WTC11 (cell line): ENCODE results near the gene ATP11B.

Experiments used
- CBFB ChIP-seq: sonication (generic); formaldehyde crosslinking; IDR thresholded peaks from 2 replicates; pipeline ENCODE4 v1.8.1; 2022; ENCODE audit warnings: mild to moderate bottlenecking, low read depth, missing genetic modification reagents
- CTCF ChIP-seq: fragments of 200-600 bp; IDR thresholded peaks from 2 replicates; pipeline ENCODE4 v1.8.0; 2022; ENCODE audit warnings: antibody characterized with exemption
- SP1 ChIP-seq: sonication (generic); formaldehyde crosslinking; conservative IDR thresholded peaks from 2 replicates; pipeline ENCODE4 v1.8.1; 2022; ENCODE audit warnings: missing genetic modification reagents
- TCF7 ChIP-seq: sonication (generic); formaldehyde crosslinking; IDR thresholded peaks from 2 replicates; pipeline ENCODE4 v1.8.0; 2022; ENCODE audit warnings: mild to moderate bottlenecking, low read depth, missing genetic modification reagents, moderate library complexity
- ZBTB21 ChIP-seq: sonication (generic); formaldehyde crosslinking; IDR thresholded peaks from 2 replicates; pipeline ENCODE4 v1.8.1; 2023; ENCODE audit warnings: mild to moderate bottlenecking, missing genetic modification reagents, borderline replicate concordance
- TF ChIP-seq, protein P1 (sequence below): sonication (generic); formaldehyde crosslinking; conservative IDR thresholded peaks from 2 replicates; pipeline ENCODE4 v1.8.1; 2022; ENCODE audit warnings: mild to moderate bottlenecking, missing genetic modification reagents

- no peak for TF ChIP-seq ZBTB21 (CRISPR knock-in tag)
- no peak for TF ChIP-seq CTCF
- no peak for TF ChIP-seq TCF7 (CRISPR knock-in tag)
- no peak for TF ChIP-seq CBFB (CRISPR knock-in tag)
- no peak for TF ChIP-seq SP1 (CRISPR knock-in tag)
- TF ChIP-seq, protein P1, sequence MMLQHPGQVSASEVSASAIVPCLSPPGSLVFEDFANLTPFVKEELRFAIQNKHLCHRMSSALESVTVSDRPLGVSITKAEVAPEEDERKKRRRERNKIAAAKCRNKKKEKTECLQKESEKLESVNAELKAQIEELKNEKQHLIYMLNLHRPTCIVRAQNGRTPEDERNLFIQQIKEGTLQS (CRISPR knock-in tag), result no peak
Observed at GRCh38 chr3:182912474-182912873, 119.2 kb downstream of the ATP11B start.
